Retinal pigment epithelial cell (primary cell): Measurements from ENCODE around the gene EIF2S2.
"Not testable (repeated sequence)": the region's sequence is repeated elsewhere in the genome, so short reads cannot be mapped to it uniquely, and the experiment has no call there.

Experiments used
- DNase-seq: peaks from one replicate; pipeline ENCODE4 v3.0.0-alpha.2; 2010; ENCODE audit warnings: low read depth
- H3K4me3 ChIP-seq: 2 replicates; pipeline ENCODE4 v1.5.1; 2011; ENCODE audit warnings: mild to moderate bottlenecking, low read length, control low read depth, moderate library complexity
- TF ChIP-seq, protein P1 (sequence below): conservative IDR thresholded peaks from 2 replicates; pipeline ENCODE4 v1.5.1; 2011; ENCODE audit warnings: low read depth, low read length, control low read depth, inconsistent platforms

EIF2S2 gene

DNA sequence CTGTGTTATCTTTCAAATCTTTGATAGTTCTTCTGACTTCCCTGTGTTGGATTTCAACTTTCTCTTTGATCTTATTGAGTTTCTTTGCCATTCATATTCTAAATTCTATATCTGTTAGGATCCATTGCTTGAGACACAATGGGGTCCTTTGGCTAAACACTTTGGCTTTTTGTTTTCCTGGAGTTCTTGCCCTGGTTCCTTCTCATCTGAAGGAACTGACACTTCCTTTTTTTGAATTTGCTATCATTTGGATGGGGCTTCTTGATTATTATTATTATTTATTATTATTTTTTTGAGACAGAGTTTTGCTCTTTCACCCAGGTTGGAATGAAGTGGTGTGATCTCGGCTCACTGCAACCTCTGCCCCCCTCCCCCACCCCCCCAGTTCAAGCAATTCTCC is 30.1 kb upstream of the EIF2S2 start:
- no peak for DNase-seq
- TF ChIP-seq, protein P1, sequence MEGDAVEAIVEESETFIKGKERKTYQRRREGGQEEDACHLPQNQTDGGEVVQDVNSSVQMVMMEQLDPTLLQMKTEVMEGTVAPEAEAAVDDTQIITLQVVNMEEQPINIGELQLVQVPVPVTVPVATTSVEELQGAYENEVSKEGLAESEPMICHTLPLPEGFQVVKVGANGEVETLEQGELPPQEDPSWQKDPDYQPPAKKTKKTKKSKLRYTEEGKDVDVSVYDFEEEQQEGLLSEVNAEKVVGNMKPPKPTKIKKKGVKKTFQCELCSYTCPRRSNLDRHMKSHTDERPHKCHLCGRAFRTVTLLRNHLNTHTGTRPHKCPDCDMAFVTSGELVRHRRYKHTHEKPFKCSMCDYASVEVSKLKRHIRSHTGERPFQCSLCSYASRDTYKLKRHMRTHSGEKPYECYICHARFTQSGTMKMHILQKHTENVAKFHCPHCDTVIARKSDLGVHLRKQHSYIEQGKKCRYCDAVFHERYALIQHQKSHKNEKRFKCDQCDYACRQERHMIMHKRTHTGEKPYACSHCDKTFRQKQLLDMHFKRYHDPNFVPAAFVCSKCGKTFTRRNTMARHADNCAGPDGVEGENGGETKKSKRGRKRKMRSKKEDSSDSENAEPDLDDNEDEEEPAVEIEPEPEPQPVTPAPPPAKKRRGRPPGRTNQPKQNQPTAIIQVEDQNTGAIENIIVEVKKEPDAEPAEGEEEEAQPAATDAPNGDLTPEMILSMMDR: no peak
- no peak overlapping the region for H3K4me3 ChIP-seq

DNA sequence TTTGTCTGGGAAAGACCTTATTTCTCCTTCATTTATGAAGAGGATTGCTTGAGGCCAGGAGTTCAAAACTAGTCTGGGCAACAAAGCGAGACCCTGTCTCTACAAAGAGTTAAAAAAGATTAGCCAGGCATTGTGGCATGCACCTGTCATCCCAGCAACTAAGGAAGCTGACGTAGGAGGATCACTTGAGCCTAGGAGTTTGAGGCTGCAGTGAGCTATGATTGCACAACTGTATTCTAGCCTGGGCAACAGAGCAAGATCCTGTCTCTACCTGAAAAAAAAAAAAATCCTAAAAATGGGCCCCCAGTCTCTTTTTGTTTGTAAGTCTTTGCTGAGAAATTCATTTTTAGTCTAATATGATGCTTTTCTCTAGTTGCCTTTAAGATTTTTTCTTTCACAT is 29.2 kb upstream of the EIF2S2 start:
- DNase-seq: no peak
- no peak overlapping the region for H3K4me3 ChIP-seq
- TF ChIP-seq, protein P1: no peak

DNA sequence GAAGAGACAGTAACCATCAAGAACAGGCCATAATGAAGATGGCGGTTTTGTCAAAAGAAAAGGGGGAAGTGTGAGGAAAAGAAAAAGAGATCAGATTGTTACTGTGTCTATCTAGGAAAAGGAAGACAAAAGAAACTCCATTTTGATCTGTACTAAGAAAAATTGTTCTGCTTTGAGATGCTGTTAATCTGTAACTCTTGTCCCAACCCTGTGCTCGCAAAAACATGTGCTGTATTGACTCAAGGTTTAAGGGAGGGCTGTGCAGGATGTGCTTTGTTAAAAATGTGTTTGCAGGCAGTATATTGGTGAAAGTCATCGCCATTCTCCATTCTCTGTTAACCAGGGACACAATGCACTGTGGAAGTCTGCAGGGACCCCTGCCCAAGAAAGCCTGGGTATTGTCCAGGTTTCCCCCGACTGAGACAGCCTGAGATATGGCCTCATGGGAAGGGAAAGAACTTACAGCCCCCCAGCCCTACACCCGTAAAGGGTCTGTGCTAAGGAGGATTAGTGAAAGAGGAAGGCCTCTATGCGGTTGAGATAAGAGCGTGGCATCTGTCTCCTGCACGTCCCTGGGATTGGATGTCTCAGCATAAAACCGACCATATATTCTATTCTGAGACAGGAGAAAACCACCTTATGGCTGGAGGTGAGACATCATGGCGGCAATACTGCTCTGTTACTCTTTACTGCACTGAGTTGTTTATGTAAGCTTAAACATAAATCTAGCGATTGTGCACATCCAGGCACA is 23.7 kb upstream of the EIF2S2 start:
- DNase-seq, H3K4me3 ChIP-seq: not testable (repeated sequence)

DNA sequence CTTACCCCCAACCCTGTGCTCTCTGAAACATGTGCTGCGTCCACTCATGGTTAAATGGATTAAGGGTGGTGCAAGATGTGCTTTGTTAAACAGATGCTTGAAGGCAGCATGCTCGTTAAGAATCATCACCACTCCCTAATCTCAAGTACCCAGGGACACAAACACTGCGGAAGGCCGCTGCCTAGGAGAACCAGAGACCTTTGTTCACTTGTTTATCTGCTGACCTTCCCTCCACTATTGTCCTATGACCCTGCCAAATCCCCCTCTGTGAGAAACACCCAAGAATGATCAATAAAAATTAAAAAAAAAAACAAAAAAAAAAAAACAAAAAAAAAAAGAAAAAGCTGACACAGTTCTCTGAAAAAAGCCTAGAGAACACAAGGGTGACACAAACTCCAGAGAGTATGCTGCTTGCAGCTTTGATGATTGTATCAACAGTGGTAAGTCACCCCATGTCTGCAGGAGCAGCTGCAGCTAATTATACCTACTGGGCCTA is 21.4 kb upstream of the EIF2S2 start:
- not testable (repeated sequence) for DNase-seq, H3K4me3 ChIP-seq

DNA sequence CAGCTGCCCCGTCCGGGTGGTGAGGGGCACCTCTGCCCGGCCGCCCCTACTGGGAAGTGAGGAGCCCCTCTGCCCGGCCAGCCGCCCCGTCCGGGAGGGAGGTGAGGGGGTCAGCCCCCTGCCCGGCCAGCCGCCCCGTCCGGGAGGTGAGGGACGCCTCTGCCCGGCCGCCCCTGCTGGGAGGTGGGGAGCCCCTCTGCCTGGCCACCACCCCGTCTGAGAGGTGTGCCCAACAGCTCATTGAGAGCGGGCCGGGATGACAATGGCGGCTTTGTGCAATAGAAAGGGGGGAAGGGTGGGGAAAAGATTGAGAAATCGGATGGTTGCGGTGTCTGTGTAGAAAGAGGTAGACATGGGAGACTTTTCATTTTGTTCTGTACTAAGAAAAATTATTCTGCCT is 20.9 kb upstream of the EIF2S2 start:
- H3K4me3 ChIP-seq, DNase-seq: not testable (repeated sequence)

DNA sequence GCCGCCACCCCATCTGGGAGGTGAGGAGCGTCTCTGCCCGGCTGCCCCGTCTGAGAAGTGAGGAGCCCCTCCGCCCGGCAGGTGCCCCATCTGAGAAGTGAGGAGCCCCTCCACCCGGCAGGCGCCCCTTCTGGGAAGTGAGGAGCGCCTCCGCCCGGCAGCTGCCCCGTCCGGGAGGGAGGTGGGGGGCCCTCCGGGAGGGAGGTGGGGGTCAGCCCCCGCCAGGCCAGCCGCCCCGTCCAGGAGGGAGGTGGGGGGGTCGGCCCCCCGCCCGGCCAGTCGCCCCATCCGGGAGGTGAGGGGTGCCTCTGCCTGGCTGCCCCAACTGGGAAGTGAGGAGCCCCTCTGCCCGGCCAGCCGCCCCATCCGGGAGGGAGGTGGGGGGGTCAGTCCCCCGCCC is 20.4 kb upstream of the EIF2S2 start:
- not testable (repeated sequence) for DNase-seq

DNA sequence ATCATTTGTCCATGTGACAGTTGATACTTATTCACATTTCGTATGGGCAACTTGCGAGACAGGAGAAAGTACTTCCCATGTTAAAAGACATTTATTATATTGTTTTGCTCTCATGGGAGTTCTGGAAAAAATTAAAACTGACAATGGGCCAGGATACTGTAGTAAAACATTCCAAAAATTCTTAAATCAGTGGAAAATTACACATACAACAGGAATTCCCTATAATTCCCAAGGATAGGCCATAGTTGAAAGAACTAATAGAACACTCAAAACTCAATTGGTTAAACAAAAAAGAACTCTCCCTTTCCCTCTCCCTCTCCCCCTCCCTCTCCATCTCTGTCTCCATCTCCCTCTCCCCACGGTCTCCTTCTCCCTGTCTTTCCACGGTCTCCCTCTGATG is 19.4 kb upstream of the EIF2S2 start:
- no peak for DNase-seq
- H3K4me3 ChIP-seq: no peak overlapping the region
- TF ChIP-seq, protein P1: no peak

More for the DNA sequence above, 20.4 kb upstream of the EIF2S2 start:
- not testable (repeated sequence) for H3K4me3 ChIP-seq

DNA sequence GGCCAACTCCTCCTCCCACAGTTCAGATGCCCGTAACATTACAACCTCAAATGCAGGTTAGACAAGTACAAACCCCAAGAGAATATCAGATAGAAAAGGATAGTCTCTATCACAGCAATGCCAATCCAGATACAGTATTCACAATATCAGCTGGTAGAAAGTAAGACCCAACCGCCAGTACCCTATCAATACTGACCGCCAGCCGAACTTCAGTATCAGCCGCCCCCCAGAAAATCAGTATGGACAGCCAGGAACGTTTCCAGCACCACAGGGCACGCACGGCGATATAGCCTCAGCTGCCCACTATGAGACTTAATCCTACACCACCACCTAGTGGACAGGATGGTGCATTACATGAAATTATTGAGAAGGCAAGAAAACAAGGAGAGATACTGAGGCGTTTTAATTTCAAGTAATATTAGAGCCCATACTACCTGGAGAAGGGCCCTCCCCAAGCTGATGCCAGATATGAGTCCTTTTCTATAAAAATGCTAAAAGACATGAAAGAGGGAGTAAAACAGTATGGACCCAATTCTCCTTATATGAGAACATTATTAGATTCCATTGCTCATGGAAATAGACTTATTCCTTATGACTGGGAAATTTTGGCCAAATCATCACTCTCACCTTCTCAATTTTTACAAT is 17.6 kb upstream of the EIF2S2 start:
- DNase-seq: no peak
- TF ChIP-seq, protein P1: peak; percentile 78
- no peak overlapping the region for H3K4me3 ChIP-seq

DNA sequence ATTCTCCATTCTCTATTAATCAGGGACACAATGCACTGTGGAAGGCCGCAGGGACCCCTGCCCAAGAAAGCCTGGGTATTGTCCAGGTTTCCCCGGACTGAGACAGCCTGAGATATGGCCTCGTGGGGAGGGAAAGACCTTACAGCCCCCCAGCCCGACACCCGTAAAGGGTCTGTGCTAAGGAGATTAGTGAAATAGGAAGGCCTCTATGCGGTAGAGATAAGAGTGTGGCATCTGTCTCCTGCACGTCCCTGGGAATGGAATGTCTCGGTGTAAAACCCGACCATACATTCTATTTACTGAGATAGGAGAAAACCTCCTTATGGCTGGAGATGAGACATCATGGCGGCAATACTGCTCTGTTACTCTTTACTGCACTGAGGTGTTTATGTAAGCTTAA is 15.7 kb upstream of the EIF2S2 start:
- H3K4me3 ChIP-seq: no peak overlapping the region
- no peak for DNase-seq
- TF ChIP-seq, protein P1: no peak
